Limb (tissue), 2 donors: ENCODE data around the gene MAPKAP1.

Experiments
- DNase-seq, 2 donors: peaks; one replicate each; pipeline ENCODE4 v3.0.0-alpha.2; 2016; ENCODE audit errors: extremely low spot score in 2 of 2

MAPKAP1 gene

GRCh38 chr9:125396799-125397198 lies 310.2 kb downstream of the MAPKAP1 start:
- DNase-seq = no peak

- DNase-seq = no peak
These were observed 313.6 kb downstream of the MAPKAP1 start for GRCh38 chr9:125393426-125393825.

GRCh38 chr9:125391704-125392103 lies 315.3 kb downstream of the MAPKAP1 start:
- no peak for DNase-seq

GRCh38 chr9:125388978-125389377 lies 318.0 kb downstream of the MAPKAP1 start:
- DNase-seq = no peak

- DNase-seq = no peak
These were observed 319.0 kb downstream of the MAPKAP1 start for GRCh38 chr9:125387861-125388524.
